Measurements from ENCODE around the gene C19orf38.

GRCh38 chr19:10815007-10815536 is 33.1 kb upstream of the C19orf38 start:
- TF ChIP-seq CTCF (conservative IDR thresholded peaks at IDR 0.05; ENCODE audit: low read depth, low read length) (no peak), EZH2 (IDR thresholded peaks at IDR 0.05; ENCODE audit: low read length, unreplicated experiment) (no peak)
